ENCODE data around the gene HBA2. TPM values are rescaled to one million over a fixed set of nuclear protein-coding genes. Genes with fewer than 3 reads are reported as not detected.
"Not testable (repeated sequence)": the region's sequence is repeated elsewhere in the genome, so short reads cannot be mapped to it uniquely, and the experiment has no call there.

Gene HBA2
- total RNA-seq, 1 experiment from 2014 or later: not detected

DNA sequence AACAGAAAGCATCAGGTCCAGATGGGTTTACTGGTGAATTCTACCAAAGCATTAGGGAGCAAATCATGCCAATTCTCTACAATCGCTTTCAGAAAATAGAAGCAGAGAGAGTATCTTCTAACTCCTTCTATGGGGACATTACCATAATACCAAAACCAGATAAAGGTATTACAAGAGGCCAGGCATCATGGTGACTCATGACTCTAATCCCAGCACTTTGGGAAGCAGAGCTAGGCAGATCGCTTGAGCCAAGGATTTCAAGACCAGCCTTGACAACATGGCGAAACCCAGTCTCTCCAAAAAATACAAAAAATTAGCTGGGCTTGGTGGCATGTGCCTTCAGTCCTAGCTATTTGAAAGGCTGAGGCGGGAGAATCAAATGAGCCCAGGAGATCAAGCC, 30.6 kb downstream of the HBA2 start:
- Histone ChIP-seq H2BK20ac (ENCODE audit: low read depth, low read length, poor library complexity, severe bottlenecking) (no peak overlapping the region), H3K23ac (ENCODE audit: insufficient read length, low read depth, low read length) (no peak overlapping the region), H3K4me1 (ENCODE audit: insufficient read depth, low read length) (no peaks in the 10 kb centered on the region), H3K27ac (ENCODE audit: insufficient read length, low read depth, low read length) (no peak overlapping the region), H2BK120ac (ENCODE audit: low read depth, low read length, poor library complexity, severe bottlenecking) (no peak overlapping the region), H2BK5ac (ENCODE audit: insufficient read length, low read length) (no peak overlapping the region), H4K20me1 (ENCODE audit: control insufficient read depth, insufficient read depth, insufficient read length) (no peaks in the 10 kb centered on the region), H4K91ac (ENCODE audit: insufficient read length, low read depth, low read length) (no peak overlapping the region), H2AK5ac (ENCODE audit: insufficient read length, low read length) (no peak overlapping the region), H3K4me2 (ENCODE audit: insufficient read depth, insufficient read length, low read length) (no peak overlapping the region), H3K79me1 (ENCODE audit: insufficient read depth, low read depth, low read length, poor library complexity, severe bottlenecking) (no peaks in the 10 kb centered on the region), H2AFZ (ENCODE audit: low read length) (no peak overlapping the region), H2BK12ac (ENCODE audit: insufficient read length, low read depth, low read length) (no peak overlapping the region), H3K9me3 (ENCODE audit: control insufficient read depth, low read depth, low read length) (no peaks in the 10 kb centered on the region), H4K8ac (replicated peaks; ENCODE audit: insufficient read length, low read depth, low read length) (no peak overlapping the region), H3K56ac (ENCODE audit: insufficient read length, low read depth, low read length) (no peak overlapping the region), H3T11ph (ENCODE audit: low read length) (no peak overlapping the region), H3K9ac (ENCODE audit: extremely low read depth, insufficient read length, low read length) (no peak overlapping the region), H3K27me3 (ENCODE audit: insufficient read depth, low read length) (no peaks in the 10 kb centered on the region), H3K79me2 (ENCODE audit: insufficient read depth, low read length) (no peaks in the 10 kb centered on the region; the same call in 1 of the 2 replicates), H3K4ac (ENCODE audit: low read depth, low read length) (no peak overlapping the region), H3K23me2 (ENCODE audit: insufficient read length, low read depth, low read length, poor library complexity, severe bottlenecking) (no peaks in the 10 kb centered on the region), H3K14ac (ENCODE audit: insufficient read depth, low read length) (no peak overlapping the region), H3K18ac (ENCODE audit: insufficient read length, low read depth, low read length) (no peak overlapping the region), H2BK15ac (ENCODE audit: low read depth, low read length) (no peak overlapping the region), H4K5ac (ENCODE audit: insufficient read length, low read depth, low read length) (no peak overlapping the region)
- H3K27ac Mint-ChIP-seq: no peak overlapping the region
- H3K4me1 Mint-ChIP-seq: no peaks in the 10 kb centered on the region
- TF ChIP-seq, protein P1, sequence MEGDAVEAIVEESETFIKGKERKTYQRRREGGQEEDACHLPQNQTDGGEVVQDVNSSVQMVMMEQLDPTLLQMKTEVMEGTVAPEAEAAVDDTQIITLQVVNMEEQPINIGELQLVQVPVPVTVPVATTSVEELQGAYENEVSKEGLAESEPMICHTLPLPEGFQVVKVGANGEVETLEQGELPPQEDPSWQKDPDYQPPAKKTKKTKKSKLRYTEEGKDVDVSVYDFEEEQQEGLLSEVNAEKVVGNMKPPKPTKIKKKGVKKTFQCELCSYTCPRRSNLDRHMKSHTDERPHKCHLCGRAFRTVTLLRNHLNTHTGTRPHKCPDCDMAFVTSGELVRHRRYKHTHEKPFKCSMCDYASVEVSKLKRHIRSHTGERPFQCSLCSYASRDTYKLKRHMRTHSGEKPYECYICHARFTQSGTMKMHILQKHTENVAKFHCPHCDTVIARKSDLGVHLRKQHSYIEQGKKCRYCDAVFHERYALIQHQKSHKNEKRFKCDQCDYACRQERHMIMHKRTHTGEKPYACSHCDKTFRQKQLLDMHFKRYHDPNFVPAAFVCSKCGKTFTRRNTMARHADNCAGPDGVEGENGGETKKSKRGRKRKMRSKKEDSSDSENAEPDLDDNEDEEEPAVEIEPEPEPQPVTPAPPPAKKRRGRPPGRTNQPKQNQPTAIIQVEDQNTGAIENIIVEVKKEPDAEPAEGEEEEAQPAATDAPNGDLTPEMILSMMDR (conservative IDR thresholded peaks at IDR 0.05): no peak
- no peak overlapping the region for H3K4me3 Mint-ChIP-seq
- no peaks in the 10 kb centered on the region for H3K9me3 Mint-ChIP-seq
- no CpG with 5 or more reads among the region's 4 CpGs for WGBS (ENCODE audit: extremely low coverage, insufficient read length, low lambda C conversion rate)
- H3K36me3 Mint-ChIP-seq (ENCODE audit: insufficient read depth in 1 of 3, low read depth in 3 of 3): peaks cover 55 to 92% (median 71%) of the 10 kb centered on the region in 3 experiments; a peak in 6 of 7 replicates
- no peaks in the 10 kb centered on the region for H3K27me3 Mint-ChIP-seq (ENCODE audit: low read depth)
- DNase-seq: no peak

DNA sequence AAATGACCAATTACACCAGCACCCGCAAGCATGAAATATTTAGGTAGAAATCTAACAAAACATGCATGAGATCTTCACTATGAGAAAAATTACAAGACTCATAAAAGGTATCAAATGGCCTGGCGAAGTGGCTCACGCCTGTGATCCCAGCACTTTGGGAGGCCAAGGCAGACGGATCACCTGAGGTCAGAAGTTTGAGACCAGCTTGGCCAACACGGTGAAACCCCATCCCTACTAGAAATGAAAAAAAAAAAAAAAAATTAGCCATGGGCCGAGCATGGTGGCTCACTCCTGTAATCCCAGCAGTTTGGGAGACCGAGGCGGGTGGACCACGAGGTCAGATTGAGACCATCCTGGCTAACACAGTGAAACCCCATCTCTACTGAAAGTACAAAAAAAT, 31.4 kb downstream of the HBA2 start:
- H3K9ac ChIP-seq (ENCODE audit: extremely low read depth, insufficient read length, low read length); H4K8ac ChIP-seq (replicated peaks; ENCODE audit: insufficient read length, low read depth, low read length); H3K79me1 ChIP-seq (ENCODE audit: insufficient read depth, low read depth, low read length, poor library complexity, severe bottlenecking); H2BK20ac ChIP-seq (ENCODE audit: low read depth, low read length, poor library complexity, severe bottlenecking); H2AFZ ChIP-seq (ENCODE audit: low read length); H4K91ac ChIP-seq (ENCODE audit: insufficient read length, low read depth, low read length); H2BK12ac ChIP-seq (ENCODE audit: insufficient read length, low read depth, low read length); H3K4me1 ChIP-seq (ENCODE audit: insufficient read depth, low read length); H3K27ac ChIP-seq (ENCODE audit: insufficient read length, low read depth, low read length); H2BK15ac ChIP-seq (ENCODE audit: low read depth, low read length); H4K20me1 ChIP-seq (ENCODE audit: control insufficient read depth, insufficient read depth, insufficient read length); H3K27me3 Mint-ChIP-seq (ENCODE audit: low read depth); H4K5ac ChIP-seq (ENCODE audit: insufficient read length, low read depth, low read length); H3K56ac ChIP-seq (ENCODE audit: insufficient read length, low read depth, low read length); H2BK120ac ChIP-seq (ENCODE audit: low read depth, low read length, poor library complexity, severe bottlenecking); H3K27me3 ChIP-seq (ENCODE audit: insufficient read depth, low read length); H3K4me2 ChIP-seq (ENCODE audit: insufficient read depth, insufficient read length, low read length); DNase-seq; H2BK5ac ChIP-seq (ENCODE audit: insufficient read length, low read length); H3K18ac ChIP-seq (ENCODE audit: insufficient read length, low read depth, low read length); H3K4ac ChIP-seq (ENCODE audit: low read depth, low read length); H3K4me1 Mint-ChIP-seq; H3K4me3 Mint-ChIP-seq; H3K23me2 ChIP-seq (ENCODE audit: insufficient read length, low read depth, low read length, poor library complexity, severe bottlenecking); H3K27ac Mint-ChIP-seq; H3K23ac ChIP-seq (ENCODE audit: insufficient read length, low read depth, low read length); H3T11ph ChIP-seq (ENCODE audit: low read length); H2AK5ac ChIP-seq (ENCODE audit: insufficient read length, low read length); H3K9me3 Mint-ChIP-seq; H3K9me3 ChIP-seq (ENCODE audit: control insufficient read depth, low read depth, low read length); H3K14ac ChIP-seq (ENCODE audit: insufficient read depth, low read length); H3K79me2 ChIP-seq (ENCODE audit: insufficient read depth, low read length): not testable (repeated sequence)
- no CpG with 5 or more reads among the region's 9 CpGs for WGBS (ENCODE audit: extremely low coverage, insufficient read length, low lambda C conversion rate)
- H3K36me3 Mint-ChIP-seq (ENCODE audit: insufficient read depth in 1 of 3, low read depth in 3 of 3): peaks cover 51 to 92% (median 71%) of the 10 kb centered on the region in 3 experiments; a peak in 6 of 7 replicates
